AG10803 (cell line): Measurements from ENCODE around the gene IGFBP1.
A peak's percentile ranks its signal among the peaks of the same experiment; 100 is the strongest.

ENCODE experiments used
- DNase-seq: peaks from one replicate; pipeline ENCODE4 v3.0.0; 2010; ENCODE audit warnings: low read depth
- H3K4me3 ChIP-seq: 2 replicates; pipeline ENCODE4 v1.5.1; 2011; ENCODE audit warnings: mild to moderate bottlenecking, low read length, control low read depth
- TF ChIP-seq, protein P1 (sequence below): conservative IDR thresholded peaks from 2 replicates; pipeline ENCODE4 v1.5.1; 2011; ENCODE audit warnings: mild to moderate bottlenecking, low read length, control low read depth, inconsistent platforms

IGFBP1 gene

GRCh38 chr7:45898222-45898621, 9.9 kb downstream of the IGFBP1 start:
- no peak overlapping the region for H3K4me3 ChIP-seq
- TF ChIP-seq, protein P1, sequence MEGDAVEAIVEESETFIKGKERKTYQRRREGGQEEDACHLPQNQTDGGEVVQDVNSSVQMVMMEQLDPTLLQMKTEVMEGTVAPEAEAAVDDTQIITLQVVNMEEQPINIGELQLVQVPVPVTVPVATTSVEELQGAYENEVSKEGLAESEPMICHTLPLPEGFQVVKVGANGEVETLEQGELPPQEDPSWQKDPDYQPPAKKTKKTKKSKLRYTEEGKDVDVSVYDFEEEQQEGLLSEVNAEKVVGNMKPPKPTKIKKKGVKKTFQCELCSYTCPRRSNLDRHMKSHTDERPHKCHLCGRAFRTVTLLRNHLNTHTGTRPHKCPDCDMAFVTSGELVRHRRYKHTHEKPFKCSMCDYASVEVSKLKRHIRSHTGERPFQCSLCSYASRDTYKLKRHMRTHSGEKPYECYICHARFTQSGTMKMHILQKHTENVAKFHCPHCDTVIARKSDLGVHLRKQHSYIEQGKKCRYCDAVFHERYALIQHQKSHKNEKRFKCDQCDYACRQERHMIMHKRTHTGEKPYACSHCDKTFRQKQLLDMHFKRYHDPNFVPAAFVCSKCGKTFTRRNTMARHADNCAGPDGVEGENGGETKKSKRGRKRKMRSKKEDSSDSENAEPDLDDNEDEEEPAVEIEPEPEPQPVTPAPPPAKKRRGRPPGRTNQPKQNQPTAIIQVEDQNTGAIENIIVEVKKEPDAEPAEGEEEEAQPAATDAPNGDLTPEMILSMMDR = no peak
- peak; percentile 70 for DNase-seq

- no peak overlapping the region for H3K4me3 ChIP-seq
- DNase-seq = no peak
- TF ChIP-seq, protein P1 = no peak
These were observed 13.3 kb downstream of the IGFBP1 start for GRCh38 chr7:45901566-45901965.

DNA sequence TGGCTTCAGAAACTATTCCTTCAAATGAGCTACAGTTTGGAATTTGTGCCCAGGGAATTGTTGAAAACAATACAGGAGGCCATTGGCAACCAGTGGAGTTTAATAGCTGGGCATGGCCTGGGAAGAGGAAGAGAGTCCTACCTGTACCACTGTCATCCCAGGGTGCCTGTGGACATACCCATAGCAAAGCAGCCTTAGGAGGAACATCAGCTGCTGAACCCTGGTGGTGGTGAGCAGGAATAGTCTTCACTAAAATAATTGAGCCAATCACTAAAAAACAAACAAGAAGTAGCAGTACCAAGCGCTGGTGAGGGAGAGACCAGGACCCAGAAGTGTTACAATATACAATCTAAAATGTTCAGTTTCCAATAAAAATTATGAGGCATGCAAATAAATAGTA, 14.5 kb downstream of the IGFBP1 start:
- no peak for DNase-seq
- TF ChIP-seq, protein P1 = peak; percentile 9; the same call in 1 of the 2 replicates
- no peak overlapping the region for H3K4me3 ChIP-seq

GRCh38 chr7:45909561-45909960, 21.3 kb downstream of the IGFBP1 start:
- H3K4me3 ChIP-seq = no peak overlapping the region
- TF ChIP-seq, protein P1 = no peak
- no peak for DNase-seq

- TF ChIP-seq, protein P1 = no peak
- DNase-seq = no peak
- H3K4me3 ChIP-seq = no peak overlapping the region
These were observed 22.6 kb downstream of the IGFBP1 start for GRCh38 chr7:45910855-45911254.

DNA sequence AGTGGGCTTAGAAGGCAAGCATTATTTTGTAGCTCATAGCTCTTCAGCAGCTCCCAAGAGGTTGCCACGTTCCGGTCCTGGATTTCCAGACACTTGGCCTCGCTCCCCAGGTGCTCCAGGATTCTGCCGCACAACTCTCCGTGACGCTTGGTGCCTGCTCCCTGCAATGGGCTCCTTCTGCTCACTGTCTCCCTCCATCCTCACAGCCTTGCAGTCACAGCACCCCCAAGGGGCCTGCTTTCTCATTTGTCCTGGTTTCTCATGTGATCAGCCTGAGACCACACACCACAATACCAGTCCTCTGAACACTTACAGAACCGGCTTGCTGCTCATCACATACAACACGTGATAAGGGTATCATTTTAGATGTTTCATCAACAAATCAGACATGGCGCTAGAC, 23.0 kb downstream of the IGFBP1 start:
- DNase-seq = peak; percentile 61
- TF ChIP-seq, protein P1 = no peak

GRCh38 chr7:45912972-45913371, 24.7 kb downstream of the IGFBP1 start:
- TF ChIP-seq, protein P1 = no peak
- no peak overlapping the region for H3K4me3 ChIP-seq
- no peak for DNase-seq

More for the DNA sequence above, 23.0 kb downstream of the IGFBP1 start:
- no peak overlapping the region for H3K4me3 ChIP-seq
